NCI-H187 (cell line): ENCODE measurements around the gene TRIM49B.
"Not testable (repeated sequence)": the region's sequence is repeated elsewhere in the genome, so short reads cannot be mapped to it uniquely, and the experiment has no call there.

Source experiments
- DNase-seq, 2 experiments: peaks; one replicate each; lab custom pipeline; 2025; lab: John Stamatoyannopoulos, UW

TRIM49B gene, protein sequence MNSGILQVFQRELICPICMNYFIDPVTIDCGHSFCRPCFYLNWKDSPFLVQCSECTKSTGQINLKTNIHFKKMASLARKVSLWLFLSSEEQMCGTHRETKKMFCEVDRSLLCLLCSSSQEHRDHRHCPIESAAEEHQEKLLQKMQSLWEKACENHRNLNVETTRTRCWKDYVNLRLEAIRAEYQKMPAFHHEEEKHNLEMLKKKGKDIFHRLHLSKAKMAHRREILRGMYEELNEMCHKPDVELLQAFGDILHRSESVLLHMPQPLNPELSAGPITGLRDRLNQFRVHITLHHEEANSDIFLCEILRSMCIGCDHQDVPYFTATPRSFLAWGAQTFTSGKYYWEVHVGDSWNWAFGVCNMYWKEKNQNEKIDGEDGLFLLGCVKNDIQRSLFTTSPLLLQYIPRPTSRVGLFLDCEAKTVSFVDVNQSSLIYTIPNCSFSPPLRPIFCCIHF

DNA sequence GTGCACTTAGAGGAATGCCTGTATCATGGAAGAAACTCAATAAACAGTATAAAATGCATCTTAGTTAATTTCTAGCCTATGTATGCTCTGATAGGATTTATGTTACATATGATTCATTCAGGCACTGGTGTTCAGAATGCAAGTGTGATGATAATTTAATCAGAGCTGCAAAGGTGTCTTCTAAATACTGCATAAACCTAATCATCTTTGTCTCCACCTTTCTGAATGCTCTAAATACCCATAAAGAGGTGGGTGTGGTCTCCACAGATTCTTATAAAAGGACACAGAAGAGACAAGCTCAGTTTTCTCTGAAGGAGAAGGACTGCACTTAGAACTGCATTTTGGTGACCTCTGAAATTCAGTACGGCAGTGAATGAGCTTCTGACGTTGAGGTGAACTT, at the start of gene TRIM49B:
Gene TRIM49B, plus strand, starts transcription at position 301 of the 400 bp plus-strand sequence. CDS start 2,777 bp downstream, outside the sequence.
- DNase-seq: not testable (repeated sequence)

- DNase-seq: not testable (repeated sequence)
Measured at GRCh38 chr11:48983785-48984184, 44.8 kb upstream of the TRIM49B start, which contains the start of gene TRIM51G. TRIM51G (minus strand) TSS chr11:48983885; CDS start chr11:48981695, 2,190 bp downstream.

GRCh38 chr11:49048229-49048628, 19.6 kb downstream of the TRIM49B start:
- DNase-seq: not testable (repeated sequence)

DNA sequence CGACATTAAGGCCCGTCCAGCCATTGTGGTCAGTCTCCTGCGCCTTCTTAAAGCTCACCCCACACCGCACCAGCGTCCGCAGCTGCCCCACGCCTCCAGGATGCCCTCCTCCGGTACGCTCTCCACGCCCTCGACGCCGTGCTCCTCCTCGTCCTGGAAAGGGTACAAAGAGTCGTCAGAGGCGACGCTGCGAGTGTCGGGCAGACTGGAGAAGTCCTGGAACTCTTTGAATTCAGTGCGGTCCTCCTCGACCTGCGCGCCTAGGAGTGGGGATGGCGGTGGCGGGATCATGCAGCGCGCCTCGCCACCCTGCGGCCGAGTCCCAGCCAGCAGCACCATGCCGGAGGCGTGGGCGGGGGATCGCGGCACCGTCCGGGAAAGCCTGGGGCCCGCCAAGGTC, 21.2 kb downstream of the TRIM49B start:
- not testable (repeated sequence) for DNase-seq

GRCh38 chr11:49059012-49059411, 30.4 kb downstream of the TRIM49B start, which contains the start of gene TRIM64C:
TRIM64C (minus strand) TSS chr11:49059112; CDS start chr11:49059112, 0 bp downstream.
- DNase-seq: not testable (repeated sequence)

DNA sequence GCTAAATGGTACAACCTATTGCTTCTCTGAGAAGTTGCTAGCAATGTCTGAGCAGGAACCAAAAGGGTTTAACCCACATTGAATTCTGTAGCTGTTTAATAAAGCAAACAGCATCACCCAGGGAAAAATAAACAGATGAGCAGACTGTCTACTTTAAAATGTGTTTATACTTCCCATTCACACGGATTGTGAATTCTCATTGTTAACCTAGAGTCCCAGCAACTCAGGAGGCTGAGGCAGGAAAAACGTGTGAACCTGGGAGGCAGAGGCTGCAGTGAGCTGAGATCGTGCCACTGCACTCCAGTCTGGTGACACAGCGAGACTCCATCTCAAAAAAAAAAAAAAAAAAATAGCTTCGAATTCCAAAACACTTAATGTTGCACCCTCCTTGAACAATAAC, 41.3 kb downstream of the TRIM49B start:
- DNase-seq: not testable (repeated sequence)
